Coronary artery (tissue), 2 donors: ENCODE measurements around the gene DNMBP.

ENCODE experiments used
- DNase-seq: peaks from one replicate; pipeline ENCODE4 v3.0.0-alpha.2; 2017; ENCODE audit warnings: low spot score
- H3K27ac ChIP-seq, 2 donors: fragments of 200-600 bp; sonication (generic); one replicate each; pipeline ENCODE4 v1.5.1; 2016 to 2019
- H3K4me3 ChIP-seq: fragments of 200-600 bp; sonication (generic); 2 replicates; pipeline ENCODE4 v1.5.1; 2016; ENCODE audit warnings: mild to moderate bottlenecking, moderate library complexity
- CTCF ChIP-seq: fragments of 200-600 bp; sonication (generic); IDR thresholded peaks from one replicate; pipeline ENCODE4 v1.5.1; 2019; ENCODE audit warnings: antibody characterized with exemption

DNMBP gene

GRCh38 chr10:99929360-99929759 lies 80.4 kb downstream of the DNMBP start:
- H3K27ac ChIP-seq = no peak overlapping the region
- no peak for TF ChIP-seq CTCF
- DNase-seq = no peak
- no peak overlapping the region for H3K4me3 ChIP-seq

GRCh38 chr10:99927721-99928280 lies 81.9 kb downstream of the DNMBP start:
- TF ChIP-seq CTCF = no peak
- Histone ChIP-seq H3K27ac (no peak overlapping the region), H3K4me3 (no peak overlapping the region)
- DNase-seq = no peak

GRCh38 chr10:99926925-99927720 lies 82.6 kb downstream of the DNMBP start:
- no peak for TF ChIP-seq CTCF
- DNase-seq = no peak
- Histone ChIP-seq H3K27ac (peak overlapping the region in 1 of 2 donors; percentile 34), H3K4me3 (no peak overlapping the region)

DNA sequence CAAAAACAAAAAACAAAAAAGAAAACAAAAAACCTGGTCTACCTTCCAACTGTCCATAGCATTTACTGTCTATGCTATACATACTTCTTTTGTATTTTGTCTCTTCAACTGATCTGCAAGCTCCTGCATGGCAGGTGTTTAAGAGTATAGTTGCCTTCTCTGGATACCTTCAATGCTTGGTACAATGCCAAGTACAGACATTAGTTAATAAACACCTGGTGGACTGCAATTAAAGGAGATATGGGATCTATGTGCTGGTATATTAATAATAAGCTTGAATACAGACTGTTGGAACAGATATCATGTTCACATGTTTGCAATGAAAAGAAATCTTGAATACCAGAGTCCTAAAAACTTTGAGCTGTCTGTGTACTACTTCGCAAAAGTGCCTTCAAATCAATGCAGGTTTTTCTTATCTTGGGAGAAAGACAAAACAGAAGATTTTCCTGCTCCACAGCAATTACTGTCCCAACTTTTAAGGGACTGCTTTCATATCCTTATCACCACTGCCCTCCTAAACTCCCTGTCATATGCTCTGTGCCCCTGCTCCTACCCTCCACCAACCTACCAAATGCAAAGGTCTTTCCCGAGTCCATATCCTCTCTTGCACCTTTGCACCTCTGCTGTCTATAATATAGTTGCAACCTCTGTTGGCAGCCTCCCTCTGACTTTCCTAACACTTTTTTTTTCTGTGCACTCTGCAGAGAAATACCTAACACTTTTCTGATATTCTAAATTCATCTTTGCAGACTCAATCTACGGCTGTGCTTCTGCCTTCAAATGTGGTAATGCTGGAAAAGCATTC lies 85.1 kb downstream of the DNMBP start:
- no peak for TF ChIP-seq CTCF
- DNase-seq = no peak
- no peak overlapping the region for H3K4me3 ChIP-seq
- H3K27ac ChIP-seq = no peak overlapping the region

GRCh38 chr10:99921948-99922347 lies 87.8 kb downstream of the DNMBP start:
- DNase-seq = no peak
- no peak for TF ChIP-seq CTCF
- H3K4me3 ChIP-seq = no peak overlapping the region
- no peak overlapping the region for H3K27ac ChIP-seq

DNA sequence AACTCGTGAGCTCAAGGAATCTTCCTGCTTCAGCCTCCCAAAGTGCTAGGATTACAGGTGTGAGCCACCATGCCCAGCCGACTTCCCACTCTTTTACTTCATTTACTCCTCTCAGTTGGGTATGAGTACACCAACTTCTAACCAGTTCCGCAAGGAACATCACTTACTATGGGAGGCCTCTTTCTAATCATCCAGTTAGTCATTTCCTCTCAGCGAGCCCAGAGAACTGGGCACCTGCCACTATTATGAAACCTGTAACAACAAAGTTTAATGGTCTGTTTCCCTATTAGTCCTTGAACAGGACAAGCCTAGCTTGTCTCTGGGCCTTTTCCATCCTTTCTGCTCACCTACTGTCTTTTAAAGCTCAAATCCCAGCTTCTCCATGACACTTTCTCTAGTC lies 88.8 kb downstream of the DNMBP start:
- TF ChIP-seq CTCF = no peak
- Histone ChIP-seq H3K4me3 (no peak overlapping the region), H3K27ac (no peak overlapping the region)
- no peak for DNase-seq
